Naive B cell (primary cell): Measurements from ENCODE around the gene RRN3. TPM values are rescaled to one million over a fixed set of nuclear protein-coding genes. Genes with fewer than 3 reads are reported as not detected.
"Not testable (repeated sequence)": the region's sequence is repeated elsewhere in the genome, so short reads cannot be mapped to it uniquely, and the experiment has no call there.

Experiments used
- ATAC-seq, 2 donors: fragments of 150-1000 bp; cut with Tn5 transposase; 2 replicates each; pipeline ENCODE4 v1.10.0; 2021; ENCODE audit warnings: low read depth in 2 of 2, mild to moderate bottlenecking in 2 of 2, moderate library complexity in 2 of 2
- DNase-seq: peaks from one replicate; pipeline ENCODE4 v3.0.0; 2022
- H3K27ac Mint-ChIP-seq, 6 donors: one replicate each; pipeline ENCODE4 v1.8.0; 2020 to 2022; ENCODE audit warnings: mild to moderate bottlenecking in 6 of 6, mixed read lengths in 6 of 6, moderate library complexity in 5 of 6, inconsistent platforms in 2 of 6
- H3K27me3 Mint-ChIP-seq, 3 donors: one replicate each; pipeline ENCODE4 v1.8.0; 2021 to 2022; ENCODE audit warnings: mixed read lengths in 3 of 3, mild to moderate bottlenecking in 1 of 3
- H3K36me3 Mint-ChIP-seq, 2 donors: one replicate each; pipeline ENCODE4 v1.8.0; 2020 to 2022; ENCODE audit warnings: mixed read lengths in 2 of 2, inconsistent platforms in 1 of 2, mild to moderate bottlenecking in 1 of 2
- H3K4me1 Mint-ChIP-seq, 3 donors: one replicate each; pipeline ENCODE4 v1.8.0; 2020 to 2022; ENCODE audit warnings: mixed read lengths in 3 of 3, inconsistent platforms in 1 of 3, mild to moderate bottlenecking in 1 of 3, moderate library complexity in 1 of 3
- H3K4me3 Mint-ChIP-seq, 8 donors: one replicate each; pipeline ENCODE4 v1.8.0; 2020 to 2022; ENCODE audit warnings: mild to moderate bottlenecking in 8 of 8, mixed read lengths in 8 of 8, moderate library complexity in 8 of 8, inconsistent platforms in 2 of 8
- H3K9me3 Mint-ChIP-seq, 7 donors: one replicate each; pipeline ENCODE4 v1.8.0; 2020 to 2022; ENCODE audit warnings: mixed read lengths in 7 of 7, mild to moderate bottlenecking in 5 of 7, inconsistent platforms in 2 of 7, moderate library complexity in 1 of 7
- polyA plus RNA-seq, 6 donors: library from polyadenylated mRNA; unstranded; fragments of 300-500 nt; fragmentation: Illumina TruSeq; gene quantifications; one replicate each; pipeline ENCODE4 v1.2.3, GENCODE V29; 2021; ENCODE audit warnings: low read depth in 6 of 6

Gene RRN3
- polyA plus RNA-seq, 6 donors from 2014 or later = 10.9 to 23.7 (median 18.5) TPM

- ATAC-seq = peak; percentile 56 to 71
- Mint-ChIP-seq H3K36me3 (peaks cover 19 to 21% of the 10 kb centered on the region in 2 donors), H3K27ac (peak overlapping the region in 2 of 6 donors; percentile 47 to 92)
- not testable (repeated sequence) for H3K27me3 Mint-ChIP-seq, H3K9me3 Mint-ChIP-seq, H3K4me3 Mint-ChIP-seq, DNase-seq, H3K4me1 Mint-ChIP-seq
Measured at GRCh38 chr16:15071916-15072769, 21.9 kb downstream of the RRN3 start.

DNA sequence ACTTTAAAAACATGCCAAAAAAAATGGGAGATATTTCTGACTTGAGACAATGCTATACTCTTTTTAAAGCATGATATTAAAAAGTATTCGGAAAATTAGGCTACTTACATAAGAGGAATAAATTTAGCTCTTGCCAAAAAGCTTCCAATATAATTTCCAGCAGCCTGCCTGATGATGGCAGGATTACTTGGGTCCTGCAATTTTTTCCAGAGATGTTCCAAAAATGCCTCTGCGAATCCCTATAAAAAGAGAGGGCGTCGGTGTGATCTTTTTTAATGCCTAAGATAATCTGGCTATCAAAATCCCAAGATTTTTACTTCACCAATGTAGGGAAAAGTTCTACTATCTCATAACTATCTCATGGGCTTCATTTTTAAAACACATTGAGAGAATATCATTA lies 23.1 kb downstream of the RRN3 start:
- DNase-seq, H3K9me3 Mint-ChIP-seq, ATAC-seq, H3K27ac Mint-ChIP-seq, H3K4me1 Mint-ChIP-seq, H3K4me3 Mint-ChIP-seq, H3K27me3 Mint-ChIP-seq: not testable (repeated sequence)
- H3K36me3 Mint-ChIP-seq = peaks cover 15 to 16% of the 10 kb centered on the region in 2 donors

GRCh38 chr16:15066690-15067089 lies 27.4 kb downstream of the RRN3 start:
- not testable (repeated sequence) for DNase-seq, H3K27me3 Mint-ChIP-seq, H3K9me3 Mint-ChIP-seq, H3K36me3 Mint-ChIP-seq, H3K4me3 Mint-ChIP-seq, ATAC-seq, H3K27ac Mint-ChIP-seq, H3K4me1 Mint-ChIP-seq

DNA sequence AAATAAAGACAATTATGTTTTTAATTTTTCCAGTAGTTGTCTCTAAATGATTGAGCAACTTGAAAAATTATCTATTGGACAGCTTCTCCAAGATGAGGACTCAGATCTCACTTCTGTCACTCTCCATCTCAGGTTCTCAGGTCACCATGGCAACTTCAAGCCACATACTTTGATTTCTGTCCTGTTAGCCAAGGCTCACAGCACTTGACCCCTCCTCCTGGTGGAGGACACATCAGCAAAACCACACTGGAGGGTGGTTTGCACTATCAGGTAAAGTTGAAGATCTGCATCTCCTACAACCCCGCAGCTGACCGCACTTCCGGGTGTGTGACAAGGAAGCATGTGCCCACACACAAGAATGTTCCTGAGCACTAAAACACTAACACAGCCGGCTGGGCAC lies 28.1 kb downstream of the RRN3 start:
- not testable (repeated sequence) for DNase-seq, H3K4me1 Mint-ChIP-seq, H3K9me3 Mint-ChIP-seq, H3K4me3 Mint-ChIP-seq, H3K27me3 Mint-ChIP-seq, ATAC-seq, H3K27ac Mint-ChIP-seq
- peaks cover 0 to 14% of the 10 kb centered on the region in 2 donors for H3K36me3 Mint-ChIP-seq

DNA sequence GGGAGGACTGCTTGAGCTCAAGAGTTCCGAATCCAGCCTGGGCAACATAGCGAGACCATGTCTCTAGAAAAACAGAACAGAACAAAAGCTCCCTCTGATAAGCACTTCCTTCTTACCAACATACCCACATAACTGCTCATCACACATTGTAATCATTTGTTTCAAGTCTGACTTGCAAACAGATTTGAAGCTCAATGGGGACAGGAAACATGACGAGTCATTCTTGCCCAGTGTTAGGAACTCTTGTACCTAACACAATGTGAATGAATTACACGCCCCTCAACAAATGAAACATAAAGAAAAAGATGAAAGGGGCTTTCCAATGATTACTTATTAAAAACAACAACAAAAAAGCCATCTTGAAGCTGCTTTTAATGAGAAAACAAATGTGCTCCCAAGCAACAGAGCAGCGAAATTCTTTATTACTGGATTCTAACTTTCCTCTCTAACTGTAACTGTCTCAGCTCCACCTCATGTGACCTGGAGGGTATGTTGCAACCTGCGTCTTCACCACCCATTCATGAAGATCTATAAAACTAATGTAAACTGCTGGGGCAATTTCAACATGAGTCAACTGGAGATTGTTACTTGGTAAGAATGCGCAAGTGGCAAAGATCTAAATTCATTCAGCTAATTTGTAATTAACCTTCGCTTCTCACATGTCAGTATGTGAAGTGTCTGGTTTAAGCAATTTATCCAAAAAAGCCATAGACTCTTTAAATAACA lies 31.8 kb downstream of the RRN3 start:
- DNase-seq, H3K4me3 Mint-ChIP-seq, H3K27me3 Mint-ChIP-seq, ATAC-seq, H3K9me3 Mint-ChIP-seq, H3K4me1 Mint-ChIP-seq: not testable (repeated sequence)
- Mint-ChIP-seq H3K36me3 (peaks cover 0 to 18% of the 10 kb centered on the region in 2 donors), H3K27ac (peak overlapping the region in 3 of 6 donors; percentile 34 to 59 (median 56))

DNA sequence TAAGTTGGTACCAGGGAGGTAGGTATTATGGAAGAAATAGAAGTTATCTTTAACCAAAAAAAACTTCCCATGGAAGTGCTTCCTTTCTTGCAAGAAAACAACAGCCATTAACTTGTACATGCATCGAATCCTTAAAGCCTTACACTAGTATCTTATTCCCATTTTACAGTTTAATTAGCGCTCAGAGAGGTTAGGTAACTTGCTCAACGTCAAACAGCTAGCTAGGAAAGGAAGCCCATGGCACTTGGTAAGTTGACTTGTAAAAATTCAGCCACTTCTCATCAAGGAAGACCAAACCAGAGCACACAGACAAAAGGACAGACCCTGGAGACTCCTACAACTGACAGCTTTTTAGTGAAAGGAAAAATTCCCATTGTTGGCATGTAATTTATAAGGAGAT lies 34.7 kb downstream of the RRN3 start:
- H3K9me3 Mint-ChIP-seq = no peaks in the 10 kb centered on the region
- H3K4me3 Mint-ChIP-seq = no peak overlapping the region
- H3K27ac Mint-ChIP-seq = peak overlapping the region in 1 of 6 donors; percentile 57
- peaks cover 8 to 11% (median 8%) of the 10 kb centered on the region in 3 donors for H3K4me1 Mint-ChIP-seq
- DNase-seq (no peak), ATAC-seq (no peak)
- peaks cover 0 to 18% of the 10 kb centered on the region in 2 donors for H3K36me3 Mint-ChIP-seq
- no peaks in the 10 kb centered on the region for H3K27me3 Mint-ChIP-seq

DNA sequence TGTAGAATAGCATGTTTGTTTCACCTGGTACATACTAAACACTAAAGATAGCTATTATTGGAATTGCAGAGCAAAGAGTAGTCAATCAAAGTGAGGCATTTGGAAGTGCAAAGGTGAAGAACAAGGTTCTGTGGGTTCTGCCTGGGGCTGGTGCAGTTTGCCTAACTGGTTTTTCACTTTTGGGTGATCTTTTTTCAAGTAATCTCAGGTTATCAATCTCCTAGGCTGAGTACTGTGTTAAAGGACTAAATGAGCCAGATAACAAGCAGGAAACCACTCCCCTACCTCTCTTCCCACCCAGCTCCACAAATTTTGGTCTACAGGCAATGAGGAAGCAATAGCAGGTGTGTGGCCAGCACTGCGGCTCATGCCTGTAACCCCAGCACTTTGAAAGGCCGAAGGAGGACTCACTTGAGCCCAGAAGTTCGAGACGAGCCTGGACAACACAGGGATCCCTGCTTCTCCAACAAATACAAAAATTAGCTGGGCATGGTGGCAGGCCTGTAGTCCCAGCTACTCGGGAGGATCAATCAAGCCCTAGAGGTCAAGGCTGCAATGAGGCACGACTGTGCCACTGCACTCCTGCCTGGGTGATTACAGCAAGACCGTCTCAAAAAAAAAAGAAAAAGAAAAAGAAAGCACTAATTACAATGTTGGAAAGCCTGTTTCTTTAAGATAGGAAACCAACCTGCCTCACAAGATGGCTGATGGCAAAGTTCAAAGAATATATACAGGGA lies 36.2 kb downstream of the RRN3 start:
- Mint-ChIP-seq H3K36me3 (peaks cover 0 to 18% of the 10 kb centered on the region in 2 donors), H3K4me3 (peak overlapping the region in 1 of 8 donors; percentile 44), H3K27me3 (no peaks in the 10 kb centered on the region), H3K9me3 (no peaks in the 10 kb centered on the region), H3K27ac (peak overlapping the region in 1 of 6 donors; percentile 72), H3K4me1 (peaks cover 14 to 18% (median 15%) of the 10 kb centered on the region in 3 donors)
- DNase-seq (no peak), ATAC-seq (no peak)

DNA sequence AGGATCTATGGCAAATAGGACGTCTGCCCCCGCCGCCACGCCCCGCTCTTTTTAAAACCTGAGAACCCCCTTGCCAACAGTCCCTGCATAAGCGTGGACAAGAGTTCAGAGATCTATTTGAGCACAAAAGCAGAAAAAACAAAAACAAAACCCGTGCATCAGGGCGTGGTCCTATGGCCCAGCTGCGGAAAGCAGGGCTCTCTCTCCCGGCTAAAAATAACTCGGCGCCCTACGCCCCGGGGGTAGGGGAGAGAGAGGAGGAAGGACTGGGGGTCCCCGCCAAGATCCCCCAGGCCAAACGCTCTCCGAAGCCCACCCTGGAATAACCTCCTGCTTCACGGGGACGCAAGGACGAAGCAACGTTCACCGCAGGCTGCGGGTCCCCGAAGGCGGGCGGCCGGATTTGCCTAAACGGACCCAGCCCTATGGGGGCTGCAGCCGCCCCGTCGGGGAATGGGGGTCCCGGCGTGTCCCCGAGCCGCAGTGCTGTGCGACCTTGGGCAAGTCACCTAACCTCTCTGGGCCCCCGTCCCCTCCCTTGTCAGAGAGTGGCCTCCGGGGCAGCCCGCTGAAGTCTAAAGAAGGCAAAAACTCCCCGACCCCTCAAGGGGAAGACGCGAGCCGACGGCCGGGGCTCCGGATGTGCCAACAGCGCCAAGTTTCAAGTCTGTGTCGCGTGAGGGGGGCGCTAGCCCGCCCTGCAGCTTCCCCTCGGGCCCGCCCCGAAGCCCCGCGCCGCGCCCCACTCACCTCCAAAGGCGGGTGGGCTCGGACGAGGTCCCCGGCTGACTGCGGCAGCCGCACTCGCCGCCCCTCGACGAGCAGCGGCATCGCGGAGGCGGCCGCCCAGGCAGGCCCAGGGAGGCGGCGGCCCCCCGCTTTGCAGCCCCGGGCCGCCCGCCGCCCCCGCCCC lies 38.7 kb downstream of the RRN3 start:
- Mint-ChIP-seq H3K4me1 (peaks cover 17 to 23% (median 20%) of the 10 kb centered on the region in 3 donors), H3K27ac (peak overlapping the region; percentile 63 to 98 (median 92)), H3K36me3 (no peaks in the 10 kb centered on the region), H3K4me3 (peak overlapping the region; percentile 82 to 94 (median 92)), H3K27me3 (no peaks in the 10 kb centered on the region), H3K9me3 (no peaks in the 10 kb centered on the region)
- DNase-seq (peak; percentile 90), ATAC-seq (peak; percentile 85 to 86)

GRCh38 chr16:15054357-15055140 lies 39.5 kb downstream of the RRN3 start:
- ATAC-seq (no peak), DNase-seq (no peak)
- Mint-ChIP-seq H3K36me3 (no peaks in the 10 kb centered on the region), H3K27me3 (no peaks in the 10 kb centered on the region), H3K9me3 (no peaks in the 10 kb centered on the region), H3K4me1 (peaks cover 17 to 23% (median 20%) of the 10 kb centered on the region in 3 donors), H3K27ac (peak overlapping the region; percentile 63 to 98 (median 92)), H3K4me3 (peak overlapping the region; percentile 82 to 94 (median 92))

- Mint-ChIP-seq H3K4me1 (peaks cover 17 to 23% (median 20%) of the 10 kb centered on the region in 3 donors), H3K4me3 (peak overlapping the region; percentile 53 to 94 (median 90)), H3K9me3 (no peaks in the 10 kb centered on the region), H3K27me3 (no peaks in the 10 kb centered on the region), H3K36me3 (no peaks in the 10 kb centered on the region), H3K27ac (peak overlapping the region in 5 of 6 donors; percentile 10 to 92 (median 61))
- ATAC-seq = no peak
- DNase-seq = no peak
Measured at GRCh38 chr16:15053904-15054303, 40.2 kb downstream of the RRN3 start.

DNA sequence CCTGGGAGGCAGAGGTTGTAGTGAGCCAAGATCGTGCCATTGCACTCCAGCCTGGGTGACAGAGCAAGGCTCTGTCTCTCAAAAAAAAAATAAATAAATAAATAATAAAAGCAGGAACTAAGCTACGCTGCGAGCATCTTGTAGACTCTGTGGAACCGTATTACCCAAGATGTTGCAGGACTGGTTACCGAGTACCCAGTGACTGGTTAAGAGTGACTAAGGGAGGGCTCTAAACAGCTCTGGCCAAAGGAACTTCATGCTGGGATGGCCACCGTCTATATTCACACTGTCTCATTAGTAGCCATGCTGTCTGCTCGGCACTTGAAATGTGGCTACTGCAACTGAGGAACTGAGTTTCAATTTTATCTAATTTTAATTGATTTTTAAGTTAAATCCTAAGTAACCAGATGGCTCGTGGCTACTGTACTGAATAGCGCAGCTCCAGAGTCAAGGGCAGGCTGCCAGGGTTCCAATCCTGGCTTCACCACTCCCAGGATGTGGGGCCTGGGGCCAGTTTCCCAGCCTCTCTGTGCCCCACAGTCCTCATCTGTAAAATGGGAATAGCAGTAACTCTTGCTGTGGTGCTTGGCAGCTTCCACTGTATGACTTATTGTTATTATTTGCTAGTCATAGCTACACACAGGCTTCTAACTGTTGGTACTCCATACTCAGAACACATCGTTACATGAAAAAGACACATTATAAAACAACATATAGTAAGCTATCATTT lies 41.2 kb downstream of the RRN3 start:
- Mint-ChIP-seq H3K4me1 (peaks cover 17 to 23% (median 20%) of the 10 kb centered on the region in 3 donors), H3K4me3 (peak overlapping the region in 1 of 8 donors; percentile 49), H3K27me3 (no peaks in the 10 kb centered on the region), H3K36me3 (no peaks in the 10 kb centered on the region), H3K27ac (no peak overlapping the region), H3K9me3 (no peaks in the 10 kb centered on the region)
- no peak for DNase-seq
- ATAC-seq = no peak
